Left cardiac atrium (tissue), 4 donors: ENCODE measurements around the gene NPHP1. TPM values are rescaled to one million over a fixed set of nuclear protein-coding genes. Genes with fewer than 3 reads are reported as not detected.
A peak's percentile ranks its signal among the peaks of the same experiment; 100 is the strongest.
"Not testable (repeated sequence)": the region's sequence is repeated elsewhere in the genome, so short reads cannot be mapped to it uniquely, and the experiment has no call there.

Experiments used
- ATAC-seq, 2 donors: fragments of 200-7000 bp; cut with Tn5 transposase; one replicate each; pipeline ENCODE4 v1.9.1; 2020; ENCODE audit warnings: mild to moderate bottlenecking in 2 of 2, moderate library complexity in 2 of 2
- DNase-seq: peaks from one replicate; pipeline ENCODE4 v3.0.0-alpha.2; 2020
- intact Hi-C, 2 donors: fragments of 100-400 bp; cut with DNase I; formaldehyde crosslinking; loops; one replicate each; pipeline versions ENCODE4 v1.14.1 to v1.15.1; 2022 to 2023
- long read RNA-seq: library from polyadenylated mRNA; unstranded; transcript quantifications from one replicate; pipeline ENCODE4 v2.0.0, GENCODE V29; 2021
- total RNA-seq, 2 donors: library from RNA; stranded (reverse); fragmentation: NEBNext Ultra II Directional; extraction: Animal tissue kit (Norgen Biotek cat#: 25700); gene quantifications; one replicate each; pipeline ENCODE4 v1.2.1, GENCODE V29; 2021
- donor health status: DM: no; HTN: yes; CAD: no.
- donor health status: DM: no; HTN: yes; CAD: no; lungs with severe emphysema.
- donor health status: DM: yes; HTN: yes; CAD: no.
- donor health status: Dilated cardiomyopathy.

Gene NPHP1
- 1 to 10 TPM; 2.9 to 3.2 TPM for total RNA-seq
- long read RNA-seq, partial matches to known transcripts = 0 of 7 reads
- long read RNA-seq, other reads (novel, unspliced or antisense) = 5 of 7 reads

GRCh38 chr2:110204408-110205385, at the start of gene NPHP1:
TSS of gene NPHP1 (minus strand) at chr2:110205013. CDS start at chr2:110204968, 45 bp downstream.
- intact Hi-C loops = no loop called here
- DNase-seq = peak; percentile 85
- peak; percentile 96 to 97 for ATAC-seq

- DNase-seq (peak; percentile 15), ATAC-seq (peak; percentile 44 to 73)
- intact Hi-C loops = not testable (repeated sequence)
Observed at GRCh38 chr2:110248081-110248795, 43.4 kb upstream of the NPHP1 start.

GRCh38 chr2:110245488-110246435, 40.9 kb upstream of the NPHP1 start:
- peak; percentile 80 to 82 for ATAC-seq
- DNase-seq, intact Hi-C loops: not testable (repeated sequence)

- intact Hi-C loops, ATAC-seq: not testable (repeated sequence)
Observed at GRCh38 chr2:110243283-110243682, 38.5 kb upstream of the NPHP1 start.

GRCh38 chr2:110234514-110234913, 29.7 kb upstream of the NPHP1 start:
- ATAC-seq, intact Hi-C loops, DNase-seq: not testable (repeated sequence)

More at GRCh38 chr2:110243283-110243682, 38.5 kb upstream of the NPHP1 start:
- DNase-seq = not testable (repeated sequence)

GRCh38 chr2:110229886-110230285, 25.1 kb upstream of the NPHP1 start:
- DNase-seq, ATAC-seq, intact Hi-C loops: not testable (repeated sequence)

GRCh38 chr2:110222626-110223025, 17.8 kb upstream of the NPHP1 start:
- intact Hi-C loops, DNase-seq, ATAC-seq: not testable (repeated sequence)

GRCh38 chr2:110221938-110222337, 17.1 kb upstream of the NPHP1 start:
- intact Hi-C loops = no loop called here
- DNase-seq (no peak), ATAC-seq (no peak)

GRCh38 chr2:110220190-110220564, 15.4 kb upstream of the NPHP1 start:
- no peak for ATAC-seq
- intact Hi-C loops = no loop called here

GRCh38 chr2:110219496-110220189, 14.8 kb upstream of the NPHP1 start:
- ATAC-seq (no peak), DNase-seq (no peak)
- intact Hi-C loops = no loop called here

More at GRCh38 chr2:110220190-110220564, 15.4 kb upstream of the NPHP1 start:
- DNase-seq = no peak

- DNase-seq, intact Hi-C loops, ATAC-seq: not testable (repeated sequence)
Observed at GRCh38 chr2:110218889-110219288, 14.1 kb upstream of the NPHP1 start.

- DNase-seq = no peak
- ATAC-seq = no peak
- intact Hi-C loops = no loop called here
Observed at GRCh38 chr2:110216803-110217202, 12.0 kb upstream of the NPHP1 start.

GRCh38 chr2:110216199-110216598, 11.4 kb upstream of the NPHP1 start:
- DNase-seq = no peak
- ATAC-seq = no peak
- intact Hi-C loops = no loop called here

- intact Hi-C loops = no loop called here
- no peak for ATAC-seq
- no peak for DNase-seq
Observed at GRCh38 chr2:110215566-110216158, 10.8 kb upstream of the NPHP1 start.

- intact Hi-C loops = no loop called here
- no peak for DNase-seq
- ATAC-seq = no peak
Observed at GRCh38 chr2:110215091-110215490, 10.3 kb upstream of the NPHP1 start.

GRCh38 chr2:110213522-110213921, 8.7 kb upstream of the NPHP1 start:
- intact Hi-C loops, ATAC-seq: not testable (repeated sequence)

More at GRCh38 chr2:110213522-110213921, 8.7 kb upstream of the NPHP1 start:
- DNase-seq = not testable (repeated sequence)
